ENCODE measurements around the gene NBEAL2.

Gene NBEAL2

GRCh38 chr3:46978985-46979944 is at the start of gene NBEAL2:
Gene NBEAL2, plus strand, starts transcription at chr3:46979666. Its CDS starts 196 bp downstream, at chr3:46979862.
- DNase-seq, result peak; percentile 69 to 80 (median 78)

GRCh38 chr3:46930166-46930944 is 49.1 kb upstream of the NBEAL2 start:
- no peak for DNase-seq

GRCh38 chr3:46930945-46931403 is 48.5 kb upstream of the NBEAL2 start:
- no peak for DNase-seq

GRCh38 chr3:46931631-46932331 is 47.7 kb upstream of the NBEAL2 start:
- peak in 2 of 3 experiments; percentile 37 to 77 for DNase-seq

- no peak for DNase-seq
Measured at GRCh38 chr3:46932455-46933225, 46.8 kb upstream of the NBEAL2 start.

GRCh38 chr3:46933261-46933660 is 46.2 kb upstream of the NBEAL2 start:
- DNase-seq, result no peak

- no peak for DNase-seq
Measured at GRCh38 chr3:46934072-46934471, 45.4 kb upstream of the NBEAL2 start.

GRCh38 chr3:46934498-46935167 is 44.8 kb upstream of the NBEAL2 start:
- DNase-seq, result no peak

GRCh38 chr3:46935168-46935858 is 44.2 kb upstream of the NBEAL2 start:
- no peak for DNase-seq

GRCh38 chr3:46935989-46936558 is 43.4 kb upstream of the NBEAL2 start:
- DNase-seq, result no peak

- DNase-seq, result no peak
Measured at GRCh38 chr3:46936733-46937250, 42.7 kb upstream of the NBEAL2 start.

GRCh38 chr3:46938118-46938517 is 41.3 kb upstream of the NBEAL2 start:
- DNase-seq, result no peak

- DNase-seq, result no peak
Measured at GRCh38 chr3:46939578-46940445, 39.7 kb upstream of the NBEAL2 start.

GRCh38 chr3:46942076-46942475 is 37.4 kb upstream of the NBEAL2 start:
- DNase-seq, result no peak

- DNase-seq, result no peak
Measured at GRCh38 chr3:46942481-46943236, 36.8 kb upstream of the NBEAL2 start.

- no peak for DNase-seq
Measured at GRCh38 chr3:46943237-46944187, 36.0 kb upstream of the NBEAL2 start.

GRCh38 chr3:46944191-46944590 is 35.3 kb upstream of the NBEAL2 start:
- no peak for DNase-seq
